Measurements from ENCODE around the gene GADL1. TPM values are rescaled to one million over a fixed set of nuclear protein-coding genes. Genes with fewer than 3 reads are reported as not detected.

Gene GADL1
- total and polyA plus RNA-seq, 2 experiments from 2014 or later: 13.5 to 16.9 TPM

- TF ChIP-seq, protein P1, sequence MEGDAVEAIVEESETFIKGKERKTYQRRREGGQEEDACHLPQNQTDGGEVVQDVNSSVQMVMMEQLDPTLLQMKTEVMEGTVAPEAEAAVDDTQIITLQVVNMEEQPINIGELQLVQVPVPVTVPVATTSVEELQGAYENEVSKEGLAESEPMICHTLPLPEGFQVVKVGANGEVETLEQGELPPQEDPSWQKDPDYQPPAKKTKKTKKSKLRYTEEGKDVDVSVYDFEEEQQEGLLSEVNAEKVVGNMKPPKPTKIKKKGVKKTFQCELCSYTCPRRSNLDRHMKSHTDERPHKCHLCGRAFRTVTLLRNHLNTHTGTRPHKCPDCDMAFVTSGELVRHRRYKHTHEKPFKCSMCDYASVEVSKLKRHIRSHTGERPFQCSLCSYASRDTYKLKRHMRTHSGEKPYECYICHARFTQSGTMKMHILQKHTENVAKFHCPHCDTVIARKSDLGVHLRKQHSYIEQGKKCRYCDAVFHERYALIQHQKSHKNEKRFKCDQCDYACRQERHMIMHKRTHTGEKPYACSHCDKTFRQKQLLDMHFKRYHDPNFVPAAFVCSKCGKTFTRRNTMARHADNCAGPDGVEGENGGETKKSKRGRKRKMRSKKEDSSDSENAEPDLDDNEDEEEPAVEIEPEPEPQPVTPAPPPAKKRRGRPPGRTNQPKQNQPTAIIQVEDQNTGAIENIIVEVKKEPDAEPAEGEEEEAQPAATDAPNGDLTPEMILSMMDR (IDR thresholded peaks at IDR 0.05; ENCODE audit: low read depth, low read length): no peak
- Histone ChIP-seq H3K36me3 (no peaks in the 10 kb centered on the region), H3K9me3 (ENCODE audit: low read depth) (no peaks in the 10 kb centered on the region), H3K4me3 (no peak overlapping the region), H3K27ac (no peak overlapping the region), H3K4me1 (ENCODE audit: low read depth) (peaks cover 10% of the 10 kb centered on the region), H3K27me3 (no peaks in the 10 kb centered on the region)
- DNase-seq (ENCODE audit: low read depth in 1 of 2, low spot score in 1 of 2): peak in 1 of 2 donors; percentile 4
Observed at GRCh38 chr3:30804984-30805383, 89.5 kb downstream of the GADL1 start.

DNA sequence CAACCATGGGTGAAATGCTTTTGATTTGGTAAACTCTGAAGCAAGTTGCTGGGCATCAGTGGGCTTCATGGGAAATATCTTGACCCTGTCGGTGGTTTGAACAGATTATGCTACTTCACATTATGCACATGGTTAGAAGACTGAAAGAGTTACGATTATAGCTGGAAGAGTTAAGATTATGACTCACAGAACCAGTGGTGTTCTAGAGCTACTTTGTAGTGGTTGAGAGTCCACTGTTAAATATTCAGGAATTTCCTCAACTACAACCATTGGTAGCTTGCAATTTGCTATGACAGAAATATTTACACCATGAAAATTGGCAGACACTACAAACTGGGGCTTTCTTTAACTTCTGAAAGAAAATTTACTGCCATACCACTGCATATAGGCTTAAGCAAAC is 99.3 kb downstream of the GADL1 start:
- DNase-seq (ENCODE audit: low read depth in 1 of 2, low spot score in 1 of 2): no peak
- TF ChIP-seq, protein P1 (IDR thresholded peaks at IDR 0.05; ENCODE audit: low read depth, low read length): no peak

GRCh38 chr3:30793740-30794139 is 100.7 kb downstream of the GADL1 start:
- TF ChIP-seq, protein P1 (IDR thresholded peaks at IDR 0.05; ENCODE audit: low read depth, low read length): no peak
- no peaks in the 10 kb centered on the region for H3K4me1 ChIP-seq (ENCODE audit: low read depth)
- H3K36me3 ChIP-seq: no peaks in the 10 kb centered on the region
- DNase-seq (ENCODE audit: low read depth in 1 of 2, low spot score in 1 of 2): no peak
- no peak overlapping the region for H3K27ac ChIP-seq
- H3K27me3 ChIP-seq: no peaks in the 10 kb centered on the region
- H3K9me3 ChIP-seq (ENCODE audit: low read depth): no peaks in the 10 kb centered on the region
- no peak overlapping the region for H3K4me3 ChIP-seq

More for the DNA sequence above, 99.3 kb downstream of the GADL1 start:
- no peaks in the 10 kb centered on the region for H3K9me3 ChIP-seq (ENCODE audit: low read depth)
- H3K36me3 ChIP-seq: no peaks in the 10 kb centered on the region
- H3K4me3 ChIP-seq: no peak overlapping the region
- H3K27me3 ChIP-seq: no peaks in the 10 kb centered on the region
- H3K4me1 ChIP-seq (ENCODE audit: low read depth): no peaks in the 10 kb centered on the region
- H3K27ac ChIP-seq: no peak overlapping the region

DNA sequence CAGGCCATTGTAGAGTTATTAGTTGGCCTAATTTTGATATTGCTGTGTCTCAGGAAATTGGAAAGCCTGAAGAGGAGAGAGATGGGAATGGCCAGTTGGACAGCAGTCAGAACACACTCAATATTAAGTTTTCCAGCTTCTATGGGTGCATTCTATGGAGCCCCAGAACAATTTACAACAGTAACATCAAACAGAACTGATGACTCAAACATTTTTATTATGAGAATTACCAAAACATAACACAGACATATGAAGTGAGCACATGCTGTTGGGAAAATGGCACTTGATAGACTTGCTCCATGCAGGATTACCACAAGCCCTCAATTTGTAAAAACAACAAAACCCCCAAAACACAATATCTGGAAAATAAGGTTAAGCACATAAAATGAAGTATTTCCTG is 104.3 kb downstream of the GADL1 start:
- Histone ChIP-seq H3K4me3 (no peak overlapping the region), H3K36me3 (no peaks in the 10 kb centered on the region), H3K27me3 (no peaks in the 10 kb centered on the region), H3K27ac (no peak overlapping the region), H3K9me3 (ENCODE audit: low read depth) (no peaks in the 10 kb centered on the region), H3K4me1 (ENCODE audit: low read depth) (peaks cover 6% of the 10 kb centered on the region)
- DNase-seq (ENCODE audit: low read depth in 1 of 2, low spot score in 1 of 2): no peak
- TF ChIP-seq, protein P1 (IDR thresholded peaks at IDR 0.05; ENCODE audit: low read depth, low read length): no peak

DNA sequence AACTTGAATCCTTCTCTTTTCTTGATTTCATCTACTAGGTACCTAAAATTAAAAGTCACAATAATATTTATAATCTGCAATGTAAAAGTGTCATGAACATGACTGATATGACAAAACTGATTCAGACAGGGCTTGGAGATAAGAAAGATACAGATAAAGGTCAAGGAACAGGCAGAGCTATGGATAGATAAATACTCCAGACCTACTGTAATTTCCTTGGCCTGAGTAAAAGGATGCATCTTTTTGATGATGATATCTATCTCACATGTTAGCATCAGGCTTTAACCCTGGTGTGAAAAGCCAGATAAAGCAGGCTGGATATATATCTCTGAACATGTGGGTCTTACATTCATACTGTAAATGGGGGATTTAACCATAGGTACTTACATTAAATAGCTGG is 108.1 kb downstream of the GADL1 start:
- no peaks in the 10 kb centered on the region for H3K36me3 ChIP-seq
- TF ChIP-seq, protein P1 (IDR thresholded peaks at IDR 0.05; ENCODE audit: low read depth, low read length): no peak
- no peaks in the 10 kb centered on the region for H3K9me3 ChIP-seq (ENCODE audit: low read depth)
- H3K4me1 ChIP-seq (ENCODE audit: low read depth): peaks cover 14% of the 10 kb centered on the region
- no peaks in the 10 kb centered on the region for H3K27me3 ChIP-seq
- no peak overlapping the region for H3K4me3 ChIP-seq
- no peak overlapping the region for H3K27ac ChIP-seq
- no peak for DNase-seq (ENCODE audit: low read depth in 1 of 2, low spot score in 1 of 2)

Measured in cardiac muscle cell (in vitro differentiated cells and primary cell).